Measurements from ENCODE around the gene IDH2. TPM values are rescaled to one million over a fixed set of nuclear protein-coding genes. Genes with fewer than 3 reads are reported as not detected.

Gene IDH2
- total RNA-seq, 1 experiment from 2014 or later = 53.3 TPM

GRCh38 chr15:90083954-90084607 lies 18.2 kb downstream of the IDH2 start:
- ChIA-PET POLR2A (interaction anchor here (1.5 kb wide), 1 partner anchor 18 kb away, joined by 3 read pairs; the partner anchor contains the start of gene IDH2), CTCF (interaction anchor here (1.0 to 4.8 kb wide), 2 partner anchors 186 to 209 kb away, joined by 3 to 36 read pairs; no protein-coding TSS in a partner anchor)
- Mint-ChIP-seq H3K4me3 (no peak overlapping the region), H3K27me3 (ENCODE audit: low read depth) (no peaks in the 10 kb centered on the region), H3K36me3 (peaks cover 19% of the 10 kb centered on the region), H3K9me3 (no peaks in the 10 kb centered on the region), H3K4me1 (peaks cover 5% of the 10 kb centered on the region; the same call in 1 of the 2 replicates), H3K27ac (no peak overlapping the region; the same call in 1 of the 2 replicates)
- ATAC-seq (no peak), DNase-seq (ENCODE audit: low spot score) (no peak)
- TF ChIP-seq ETV6 (CRISPR knock-in tag; IDR thresholded peaks at IDR 0.05) (no peak), E2F5 (CRISPR knock-in tag; IDR thresholded peaks at IDR 0.05) (no peak), ZBTB43 (CRISPR knock-in tag; IDR thresholded peaks at IDR 0.05) (no peak), TCF7 (CRISPR knock-in tag; IDR thresholded peaks at IDR 0.05; ENCODE audit: low read depth) (no peak), ZNF219 (CRISPR knock-in tag; IDR thresholded peaks at IDR 0.05; ENCODE audit: borderline replicate concordance) (no peak), TP53 (CRISPR knock-in tag; IDR thresholded peaks at IDR 0.05) (no peak), USF2 (CRISPR knock-in tag; IDR thresholded peaks at IDR 0.05) (no peak), ZMAT4 (CRISPR knock-in tag; IDR thresholded peaks at IDR 0.05) (no peak), ZNF416 (CRISPR knock-in tag; IDR thresholded peaks at IDR 0.05) (no peak), PREB (CRISPR knock-in tag; IDR thresholded peaks at IDR 0.05; ENCODE audit: borderline replicate concordance) (no peak)

- no peak for DNase-seq (ENCODE audit: low spot score)
- POLR2A ChIA-PET = interaction anchor here (0.7 kb wide), 1 partner anchor 719 kb away, joined by 4 read pairs; no protein-coding TSS in a partner anchor
- no peak for TF ChIP-seq KAT7 (CRISPR knock-in tag; IDR thresholded peaks at IDR 0.05; ENCODE audit: borderline replicate concordance)
- no peak for TF ChIP-seq CDX4 (CRISPR knock-in tag; IDR thresholded peaks at IDR 0.05; ENCODE audit: borderline replicate concordance)
- TF ChIP-seq ERG (CRISPR knock-in tag; IDR thresholded peaks at IDR 0.05) = no peak
- TF ChIP-seq ESRRA (CRISPR knock-in tag; IDR thresholded peaks at IDR 0.05; ENCODE audit: borderline replicate concordance) = no peak
- TF ChIP-seq ELF4 (CRISPR knock-in tag; IDR thresholded peaks at IDR 0.05; ENCODE audit: low read depth) = no peak
- no peak for TF ChIP-seq TCF7 (CRISPR knock-in tag; IDR thresholded peaks at IDR 0.05; ENCODE audit: low read depth)
- TF ChIP-seq ETV6 (CRISPR knock-in tag; IDR thresholded peaks at IDR 0.05) = no peak
- TF ChIP-seq STAT6 (CRISPR knock-in tag; conservative IDR thresholded peaks at IDR 0.05; ENCODE audit: low read depth) = no peak
- no peak for TF ChIP-seq PRRX2 (CRISPR knock-in tag; IDR thresholded peaks at IDR 0.05)
- no peak for TF ChIP-seq HMGXB4 (CRISPR knock-in tag; IDR thresholded peaks at IDR 0.05)
- TF ChIP-seq ATF2 (CRISPR knock-in tag; IDR thresholded peaks at IDR 0.05; ENCODE audit: borderline replicate concordance, low read depth) = no peak
- no peak for TF ChIP-seq NFATC4 (CRISPR knock-in tag; IDR thresholded peaks at IDR 0.05)
Measured at GRCh38 chr15:90083419-90083818, 18.8 kb downstream of the IDH2 start.

More at GRCh38 chr15:90083419-90083818, 18.8 kb downstream of the IDH2 start:
- H3K4me3 Mint-ChIP-seq = no peak overlapping the region
- no peaks in the 10 kb centered on the region for H3K27me3 Mint-ChIP-seq (ENCODE audit: low read depth)
- H3K27ac Mint-ChIP-seq = no peak overlapping the region
- CTCF ChIA-PET = interaction anchor here (0.6 to 2.9 kb wide), 4 partner anchors 60 to 185 kb away, joined by 3 to 9 read pairs (median 6); partner anchors contain the start of genes CIB1 and GDPGP1
- ATAC-seq = no peak
- H3K4me1 Mint-ChIP-seq = peaks cover 5% of the 10 kb centered on the region; the same call in 1 of the 2 replicates
- no peaks in the 10 kb centered on the region for H3K9me3 Mint-ChIP-seq
- H3K36me3 Mint-ChIP-seq = peaks cover 16% of the 10 kb centered on the region
